Measurements from ENCODE around the gene TGFBR2.

DNA sequence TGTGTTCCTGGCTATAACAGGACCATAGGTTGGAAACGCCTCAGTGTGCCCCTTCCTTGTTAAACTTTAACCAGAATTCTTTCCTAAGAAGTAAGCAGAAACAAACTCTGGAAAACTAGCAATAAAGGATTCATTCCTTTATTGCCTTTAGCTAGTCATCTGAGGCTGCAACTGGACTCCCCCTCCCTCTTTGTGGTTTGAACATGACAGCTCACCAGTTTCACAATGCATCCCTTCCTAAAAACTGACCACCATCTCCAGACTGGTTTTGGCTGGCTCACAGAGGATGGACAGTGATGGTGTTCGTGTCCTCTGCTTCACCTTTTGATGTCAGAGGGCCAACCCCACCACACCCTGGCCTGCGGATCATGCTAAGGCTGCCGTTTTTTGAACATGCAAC, 27.9 kb upstream of the TGFBR2 start:
- TF ChIP-seq EZH2 (IDR thresholded peaks at IDR 0.05; ENCODE audit: low read length) = no peak
- TF ChIP-seq, protein P1, sequence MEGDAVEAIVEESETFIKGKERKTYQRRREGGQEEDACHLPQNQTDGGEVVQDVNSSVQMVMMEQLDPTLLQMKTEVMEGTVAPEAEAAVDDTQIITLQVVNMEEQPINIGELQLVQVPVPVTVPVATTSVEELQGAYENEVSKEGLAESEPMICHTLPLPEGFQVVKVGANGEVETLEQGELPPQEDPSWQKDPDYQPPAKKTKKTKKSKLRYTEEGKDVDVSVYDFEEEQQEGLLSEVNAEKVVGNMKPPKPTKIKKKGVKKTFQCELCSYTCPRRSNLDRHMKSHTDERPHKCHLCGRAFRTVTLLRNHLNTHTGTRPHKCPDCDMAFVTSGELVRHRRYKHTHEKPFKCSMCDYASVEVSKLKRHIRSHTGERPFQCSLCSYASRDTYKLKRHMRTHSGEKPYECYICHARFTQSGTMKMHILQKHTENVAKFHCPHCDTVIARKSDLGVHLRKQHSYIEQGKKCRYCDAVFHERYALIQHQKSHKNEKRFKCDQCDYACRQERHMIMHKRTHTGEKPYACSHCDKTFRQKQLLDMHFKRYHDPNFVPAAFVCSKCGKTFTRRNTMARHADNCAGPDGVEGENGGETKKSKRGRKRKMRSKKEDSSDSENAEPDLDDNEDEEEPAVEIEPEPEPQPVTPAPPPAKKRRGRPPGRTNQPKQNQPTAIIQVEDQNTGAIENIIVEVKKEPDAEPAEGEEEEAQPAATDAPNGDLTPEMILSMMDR (optimal IDR thresholded peaks at IDR 0.05 in 1 of 3, IDR thresholded peaks at IDR 0.05 in 1 of 3, conservative IDR thresholded peaks at IDR 0.05 in 1 of 3; ENCODE audit: extremely low read depth in 1 of 3, insufficient read depth in 2 of 3, low read length in 3 of 3) = no peak

All from keratinocyte (primary cell).